ENCODE data around the gene HDAC3.

The HDAC3 gene

DNA sequence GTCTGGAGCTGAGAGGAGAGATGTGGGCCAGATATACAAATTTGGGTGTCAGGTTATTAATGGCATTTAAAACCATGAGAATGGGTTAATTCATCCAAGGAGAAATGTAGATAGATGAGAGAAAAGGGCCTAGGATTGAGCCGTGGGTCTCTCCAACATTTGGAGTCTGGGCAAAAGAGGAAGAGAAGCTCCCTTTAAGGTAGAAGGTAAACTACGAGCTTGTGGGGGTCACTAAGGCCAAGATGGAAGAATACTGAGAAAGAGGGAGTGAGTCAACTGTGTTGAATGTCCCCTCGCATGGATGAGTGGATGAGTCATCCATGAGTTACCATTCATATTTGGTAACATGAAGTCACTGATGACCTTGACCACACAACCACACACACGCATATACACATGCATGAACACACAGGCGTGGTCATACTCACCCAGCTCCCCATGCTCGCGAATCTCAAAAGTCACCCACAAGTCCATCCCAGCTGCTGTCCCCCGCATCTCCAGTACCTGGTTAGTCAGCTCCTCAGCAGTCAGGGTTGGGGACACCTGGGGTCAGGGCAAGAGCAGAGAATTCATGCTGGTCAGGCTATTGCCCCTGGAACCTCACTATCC, 21.4 kb upstream of the HDAC3 start:
- DNase-seq (ENCODE audit: low read depth in 2 of 2): no peak

DNA sequence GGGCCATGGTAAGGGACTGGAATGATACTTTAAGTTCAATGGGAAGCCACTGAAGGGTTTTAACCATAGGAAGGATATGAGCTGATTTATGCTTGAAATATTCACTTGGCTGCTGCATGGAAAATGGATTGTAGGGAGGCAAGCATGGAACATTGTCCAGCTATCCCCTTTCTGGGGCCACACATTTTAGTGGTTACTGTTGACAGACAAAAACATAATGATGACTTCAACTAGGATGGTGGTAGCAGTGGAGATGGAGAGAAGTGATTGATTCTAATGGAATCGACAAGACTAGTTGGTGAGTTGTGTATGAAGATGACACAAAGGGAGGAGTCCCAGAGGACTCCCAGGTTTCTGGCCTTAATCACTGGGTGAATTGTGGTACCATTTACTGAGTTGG, 20.8 kb upstream of the HDAC3 start:
- no peak for DNase-seq (ENCODE audit: low read depth in 2 of 2)

DNA sequence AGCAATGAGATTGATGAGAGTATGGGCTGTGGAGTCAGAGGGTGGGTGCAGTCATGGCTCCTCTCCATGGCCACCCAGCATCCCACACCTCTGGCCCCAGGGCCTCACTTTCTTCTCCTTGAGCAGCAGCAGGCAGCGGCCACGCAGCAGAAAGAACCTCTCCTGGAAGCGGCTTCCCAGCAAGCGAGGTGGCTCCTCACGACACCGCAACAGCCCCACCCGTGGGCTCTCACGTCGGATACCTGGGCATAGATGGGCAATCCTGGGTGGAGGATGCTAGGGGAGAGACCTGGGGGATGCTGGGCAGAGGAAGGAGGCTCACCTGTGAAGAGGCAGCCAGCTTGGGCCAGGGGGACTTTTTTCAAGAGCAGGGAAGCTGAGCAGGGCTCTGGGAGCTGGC, 19.7 kb upstream of the HDAC3 start:
- DNase-seq (ENCODE audit: low read depth in 2 of 2): no peak

DNA sequence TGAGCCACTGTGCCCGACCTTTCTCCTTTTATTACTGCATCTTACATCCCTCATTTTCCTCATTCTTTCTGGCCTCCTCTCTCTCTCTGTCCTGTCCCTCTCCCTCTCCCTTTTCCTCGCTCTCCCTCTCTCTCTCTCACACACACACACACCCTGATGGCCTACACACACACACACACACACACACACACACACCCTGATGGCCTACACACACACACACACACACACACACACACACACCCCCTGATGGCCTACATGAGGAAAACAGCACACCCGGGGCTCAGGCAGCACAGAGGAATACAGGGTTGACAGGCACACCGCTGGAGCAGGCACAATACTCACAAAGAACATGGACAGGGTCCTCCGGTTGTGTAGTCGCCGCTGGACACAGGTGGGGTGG, 18.4 kb upstream of the HDAC3 start:
- no peak for DNase-seq (ENCODE audit: low read depth in 2 of 2)

DNA sequence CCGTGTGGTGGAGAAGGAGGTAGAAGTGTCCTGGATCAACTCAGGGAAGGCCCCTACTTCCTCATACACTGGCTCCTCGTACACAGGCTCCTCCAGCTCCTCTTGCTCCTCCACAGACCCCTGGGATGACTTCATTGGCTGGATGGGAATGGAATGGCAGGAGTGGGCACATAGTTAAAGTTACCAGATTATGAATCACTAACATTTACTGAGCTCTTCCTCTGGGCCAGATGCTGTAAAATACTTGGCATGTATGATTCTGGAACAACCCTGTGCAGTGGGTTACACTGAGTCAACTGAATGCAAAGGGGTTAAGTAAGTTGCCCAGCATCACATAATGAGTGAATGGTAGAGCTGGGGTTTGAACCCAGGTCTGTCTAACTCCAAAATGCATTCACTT, 17.6 kb upstream of the HDAC3 start:
- DNase-seq (ENCODE audit: low read depth in 2 of 2): no peak

DNA sequence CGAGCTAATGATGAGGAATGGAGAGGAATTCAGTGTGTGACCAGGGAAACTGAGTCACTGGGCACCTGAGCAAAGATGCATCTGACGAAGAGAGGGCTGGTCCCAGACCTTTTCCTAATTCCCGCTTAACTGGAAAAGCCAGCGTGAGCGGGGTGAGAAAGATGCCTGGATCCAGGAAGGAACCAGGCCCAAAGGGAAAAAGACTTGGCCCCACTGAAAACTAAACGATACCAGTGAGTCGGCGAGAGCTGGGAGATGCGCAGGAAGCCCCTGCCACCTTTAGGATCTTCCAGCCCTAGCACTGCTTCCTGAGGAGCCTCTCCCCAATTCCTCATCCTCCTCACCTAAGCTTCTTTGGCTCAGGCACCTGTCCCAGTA, 15.1 kb upstream of the HDAC3 start:
- no peak for DNase-seq (ENCODE audit: low read depth in 2 of 2)

DNA sequence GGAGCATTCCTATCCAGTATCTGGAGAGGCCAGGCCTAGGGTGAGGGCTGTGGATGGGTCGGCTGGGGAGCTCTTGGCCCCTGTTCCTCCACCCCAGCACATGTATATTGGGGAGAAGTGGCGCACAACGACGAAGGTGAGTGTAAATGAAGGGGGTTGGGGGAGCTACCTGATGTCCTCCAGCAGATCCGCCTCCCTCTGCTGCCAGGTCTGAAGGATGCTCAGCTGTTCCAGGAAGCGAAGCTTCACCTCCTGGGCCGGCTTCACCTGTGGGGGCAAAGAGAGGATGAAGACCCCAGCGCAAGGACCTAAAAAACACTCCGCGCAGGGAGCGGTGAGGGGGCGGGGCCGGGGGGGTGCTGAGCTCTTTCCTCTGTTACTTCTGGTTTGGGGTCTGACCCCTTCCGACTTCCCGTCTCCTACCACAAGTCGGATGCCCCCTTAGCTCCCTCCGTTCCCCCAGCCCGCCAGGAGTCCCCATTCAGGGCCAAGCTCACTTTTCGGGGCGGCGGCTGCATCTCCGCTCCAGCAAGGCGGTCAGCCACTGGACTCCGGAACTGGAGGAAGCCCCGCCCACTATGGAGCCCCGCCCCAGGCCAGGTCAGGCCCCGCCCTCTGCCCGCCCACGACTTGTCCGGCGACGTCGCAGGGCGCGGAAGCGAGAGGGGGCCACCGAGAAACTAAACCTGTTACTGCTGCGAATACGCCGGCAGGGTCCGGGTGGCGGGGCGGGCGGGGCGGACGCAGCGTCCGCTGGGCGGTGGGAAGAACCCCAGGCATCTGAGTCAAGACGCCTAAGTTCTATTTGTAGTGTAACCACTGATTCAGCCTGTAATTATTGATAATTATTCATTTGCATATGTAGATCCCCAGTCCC, 14.4 kb upstream of the HDAC3 start, which contains the start of gene FCHSD1:
Gene FCHSD1 (minus strand): TSS at position 568 of the 877 bp plus-strand sequence. CDS start 50 bp downstream, at position 518.
- peak; percentile 64 to 75 for DNase-seq (ENCODE audit: low read depth in 2 of 2)

DNA sequence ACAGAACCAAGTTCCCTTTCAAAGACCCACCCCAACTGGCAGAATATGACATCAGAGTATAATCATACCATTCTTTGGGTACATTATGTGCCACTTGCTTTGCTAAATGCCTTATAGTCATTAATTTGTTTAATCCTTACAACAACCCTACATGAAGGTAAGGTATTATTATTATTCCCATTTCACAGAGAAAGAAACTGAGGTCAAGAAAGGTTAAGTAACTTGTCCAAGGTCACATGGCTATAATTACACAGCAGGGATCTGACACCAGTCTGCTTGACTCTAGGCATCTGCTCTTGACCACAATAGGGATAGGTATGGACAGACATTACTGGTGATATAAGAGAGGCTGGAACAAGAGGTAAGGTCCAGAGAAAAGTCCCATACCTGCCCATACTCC, 13.3 kb upstream of the HDAC3 start:
- no peak for DNase-seq (ENCODE audit: low read depth in 2 of 2)

DNA sequence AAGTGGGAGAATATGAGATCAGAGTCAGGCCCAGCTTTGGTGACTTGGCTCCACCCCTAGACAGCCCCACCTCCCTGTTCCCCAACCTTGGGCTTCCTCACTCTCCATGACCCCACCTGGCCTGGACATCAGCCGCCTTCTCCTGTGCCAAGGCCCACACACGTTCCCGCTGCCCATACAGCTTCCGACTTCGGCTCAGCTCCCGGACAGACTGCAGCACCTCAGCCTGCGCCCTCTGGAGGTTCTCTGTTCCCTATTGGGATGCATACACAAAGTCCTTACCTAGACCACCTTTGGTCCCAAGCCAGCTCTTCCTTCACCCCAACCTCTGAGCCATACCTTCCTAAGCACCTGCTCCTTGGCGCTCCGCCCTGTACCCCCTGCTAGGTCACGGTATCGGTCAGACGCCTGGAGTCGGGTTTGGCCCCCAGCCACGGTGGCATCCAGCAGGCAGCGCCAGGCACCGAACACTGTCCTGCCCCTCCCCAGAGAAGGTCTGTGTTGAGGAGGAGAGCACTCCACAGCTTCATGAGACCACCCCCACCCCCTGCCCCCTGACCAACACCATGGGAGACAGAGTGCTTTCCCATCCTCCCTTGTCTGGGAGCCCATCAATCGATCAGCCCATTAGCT, 12.5 kb upstream of the HDAC3 start:
- no peak for DNase-seq (ENCODE audit: low read depth in 2 of 2)

DNA sequence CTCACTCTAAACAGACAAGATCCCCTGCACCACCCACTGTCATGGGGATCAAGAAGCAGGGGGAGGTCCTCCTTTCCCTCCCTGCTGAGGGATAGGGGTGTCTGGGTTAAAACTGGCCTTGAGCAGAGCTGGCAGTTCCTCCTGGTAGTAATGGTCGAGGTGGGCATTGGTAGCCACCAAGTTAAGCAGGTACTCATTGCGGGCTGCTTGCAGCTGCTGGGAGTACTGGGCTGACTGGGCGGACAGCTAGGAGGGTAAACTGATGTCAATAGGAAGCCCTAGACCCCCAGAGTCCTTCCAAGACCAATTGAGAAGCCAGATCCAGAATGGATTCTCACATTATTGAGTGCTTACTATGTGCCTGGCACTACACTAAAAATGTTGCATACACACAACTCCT, 11.2 kb upstream of the HDAC3 start:
- DNase-seq (ENCODE audit: low read depth in 2 of 2): no peak

DNA sequence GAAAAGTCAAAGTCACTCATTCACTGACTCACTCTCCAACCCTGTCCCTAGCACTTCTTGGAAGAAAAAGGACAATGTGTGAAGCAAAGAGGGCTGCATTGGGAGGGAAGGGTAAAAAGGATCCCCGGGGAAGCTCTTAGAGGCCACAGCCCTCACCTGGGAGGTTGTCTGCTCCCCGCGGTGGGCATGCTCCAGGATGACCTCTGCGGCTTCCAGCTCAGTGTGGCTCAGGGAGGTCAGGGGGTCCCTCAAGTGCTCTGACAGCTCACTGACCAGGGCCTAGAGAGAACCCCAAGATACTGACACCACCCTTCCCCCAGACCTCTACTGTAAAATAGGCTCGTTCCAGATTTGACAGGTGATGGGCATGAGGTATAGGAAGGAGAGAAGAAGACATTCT, 10.6 kb upstream of the HDAC3 start:
- DNase-seq (ENCODE audit: low read depth in 2 of 2): no peak

DNA sequence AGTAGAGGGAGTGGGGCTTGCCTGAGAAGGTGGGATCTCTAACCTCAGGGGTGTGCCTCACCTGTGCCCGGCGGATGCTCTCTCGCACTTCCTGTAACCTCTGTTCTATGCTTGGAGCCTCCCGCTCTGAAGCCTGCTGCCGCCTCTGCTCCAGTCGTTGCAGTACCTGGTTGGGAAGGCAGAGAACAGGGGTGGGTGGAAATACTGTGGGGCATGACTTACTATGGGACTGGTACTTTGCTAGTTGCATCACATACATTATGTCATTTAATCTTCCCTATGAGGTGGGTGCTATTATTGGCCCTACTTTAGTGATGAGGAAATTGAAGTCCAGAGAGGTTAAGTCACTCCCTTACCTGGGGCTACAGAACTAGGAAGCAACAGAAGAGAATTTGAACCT, 9.4 kb upstream of the HDAC3 start:
- no peak for DNase-seq (ENCODE audit: low read depth in 2 of 2)

DNA sequence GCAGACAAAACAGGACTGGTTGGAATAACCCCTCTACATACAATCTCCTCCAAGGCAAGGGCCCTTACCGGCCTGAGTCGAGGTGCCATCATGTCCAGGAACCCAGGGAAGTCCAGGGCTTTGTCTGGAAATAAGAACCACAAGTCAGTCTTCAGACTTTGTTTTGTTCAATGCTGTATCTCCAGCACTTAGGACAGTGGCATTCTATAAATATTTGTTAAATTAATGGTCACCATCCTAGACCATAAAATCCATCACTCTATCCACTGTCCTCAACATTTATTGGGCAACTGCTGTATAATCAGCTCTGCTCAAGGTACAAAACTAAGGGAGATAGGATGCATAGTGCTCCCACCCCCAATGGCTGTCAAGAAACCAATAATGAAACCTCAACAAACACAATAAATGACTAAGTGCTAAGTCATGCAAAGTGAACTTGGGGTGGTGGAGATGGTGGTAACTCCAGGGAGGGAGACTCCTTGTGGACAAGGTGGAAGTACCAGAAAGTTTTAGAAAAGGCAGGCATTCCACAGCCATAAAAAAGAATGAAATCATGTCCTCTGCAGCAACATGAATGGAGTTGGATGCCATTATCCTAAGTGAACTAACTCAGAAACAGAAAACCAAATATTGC, 5.1 kb upstream of the HDAC3 start:
- no peak for DNase-seq (ENCODE audit: low read depth in 2 of 2)

DNA sequence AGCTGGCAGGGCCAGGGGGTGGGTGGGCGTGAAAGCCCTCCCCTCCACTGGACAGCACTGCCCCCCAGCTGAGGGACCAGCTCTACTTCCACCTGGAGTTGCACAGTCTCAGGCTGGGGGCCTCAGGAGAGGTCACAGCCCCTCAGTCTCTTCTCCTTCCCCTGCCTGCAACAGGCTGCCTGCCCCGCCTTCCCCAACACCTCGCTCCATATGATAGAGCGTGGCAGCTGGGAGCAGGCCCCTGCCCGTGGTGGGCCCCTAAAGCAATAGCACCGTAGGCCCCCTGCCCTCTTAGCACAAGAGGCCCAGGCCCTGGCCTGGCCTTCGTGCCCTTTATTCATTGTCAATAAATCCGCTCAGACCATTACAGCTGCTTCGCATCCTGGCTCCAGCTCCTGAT, 4.0 kb upstream of the HDAC3 start:
- no peak for DNase-seq (ENCODE audit: low read depth in 2 of 2)

DNA sequence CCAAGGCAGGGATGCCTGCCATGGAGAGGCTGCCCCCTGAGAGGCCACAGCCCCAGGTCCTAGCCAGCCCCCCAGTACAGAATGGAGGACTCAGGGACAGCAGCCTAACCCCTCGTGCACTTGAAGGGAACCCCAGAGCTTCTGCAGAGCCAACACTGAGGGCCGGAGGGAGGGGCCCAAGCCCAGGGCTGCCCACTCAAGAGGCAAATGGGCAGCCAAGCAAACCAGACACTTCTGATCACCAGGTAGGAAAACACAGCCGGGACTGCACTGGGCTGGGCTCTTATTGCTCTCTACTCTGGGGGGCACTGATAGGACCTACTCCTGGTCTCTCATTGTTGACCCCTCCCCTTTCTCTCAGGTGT, 3.4 kb upstream of the HDAC3 start:
- no peak for DNase-seq (ENCODE audit: low read depth in 2 of 2)

DNA sequence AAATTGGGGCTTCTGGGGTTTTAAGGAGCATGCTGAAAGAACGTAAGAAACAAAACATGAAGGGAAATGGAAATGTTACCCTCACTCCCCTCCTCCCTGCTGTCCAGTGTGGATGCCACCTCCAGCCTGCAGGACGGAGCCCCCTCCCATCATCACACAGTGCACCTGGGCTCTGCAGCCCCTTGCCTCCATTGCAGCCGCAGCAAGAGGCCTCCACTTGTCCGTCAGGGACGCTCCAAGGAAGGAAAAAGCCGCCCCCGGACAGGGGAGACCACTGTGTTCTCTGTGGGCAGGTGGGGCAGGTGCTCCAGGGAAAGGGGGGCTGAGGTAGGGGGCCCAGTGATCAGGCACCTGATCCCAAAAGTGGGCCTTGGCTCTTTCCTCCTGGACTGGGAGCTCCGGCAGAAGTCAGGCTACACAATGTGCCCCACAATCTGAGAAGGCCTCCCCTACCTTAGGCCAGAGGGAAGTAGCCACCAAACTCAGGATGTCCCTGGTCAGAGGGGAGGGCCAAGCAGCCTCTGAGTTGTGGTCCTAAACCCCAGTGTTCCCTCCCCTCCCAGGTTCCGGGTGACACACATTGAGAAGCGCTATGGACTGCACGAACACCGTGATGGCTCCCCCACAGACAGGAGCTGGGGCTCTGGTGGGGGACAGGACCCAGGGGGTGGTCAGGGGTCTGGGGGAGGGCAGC, 2.9 kb upstream of the HDAC3 start:
- DNase-seq (ENCODE audit: low read depth in 2 of 2): no peak

DNA sequence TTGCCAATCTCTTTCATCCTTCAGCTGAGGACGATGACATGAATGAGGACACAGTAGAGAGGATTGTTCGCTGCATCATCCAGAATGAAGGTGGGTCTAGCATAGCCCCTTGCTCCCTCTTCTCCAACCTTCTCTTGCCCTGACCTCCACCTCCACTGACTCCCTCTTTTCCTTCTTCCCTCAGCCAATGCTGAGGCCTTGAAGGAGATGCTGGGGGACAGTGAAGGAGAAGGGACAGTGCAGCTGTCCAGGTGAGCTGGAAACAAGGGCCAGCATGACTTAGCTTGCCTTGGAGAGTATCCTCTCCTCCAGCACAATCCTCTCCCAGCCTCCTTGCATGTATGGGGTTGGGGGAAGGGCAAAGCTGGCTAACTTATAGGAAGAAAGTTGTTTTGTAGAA, 2.1 kb upstream of the HDAC3 start:
- no peak for DNase-seq (ENCODE audit: low read depth in 2 of 2)

DNA sequence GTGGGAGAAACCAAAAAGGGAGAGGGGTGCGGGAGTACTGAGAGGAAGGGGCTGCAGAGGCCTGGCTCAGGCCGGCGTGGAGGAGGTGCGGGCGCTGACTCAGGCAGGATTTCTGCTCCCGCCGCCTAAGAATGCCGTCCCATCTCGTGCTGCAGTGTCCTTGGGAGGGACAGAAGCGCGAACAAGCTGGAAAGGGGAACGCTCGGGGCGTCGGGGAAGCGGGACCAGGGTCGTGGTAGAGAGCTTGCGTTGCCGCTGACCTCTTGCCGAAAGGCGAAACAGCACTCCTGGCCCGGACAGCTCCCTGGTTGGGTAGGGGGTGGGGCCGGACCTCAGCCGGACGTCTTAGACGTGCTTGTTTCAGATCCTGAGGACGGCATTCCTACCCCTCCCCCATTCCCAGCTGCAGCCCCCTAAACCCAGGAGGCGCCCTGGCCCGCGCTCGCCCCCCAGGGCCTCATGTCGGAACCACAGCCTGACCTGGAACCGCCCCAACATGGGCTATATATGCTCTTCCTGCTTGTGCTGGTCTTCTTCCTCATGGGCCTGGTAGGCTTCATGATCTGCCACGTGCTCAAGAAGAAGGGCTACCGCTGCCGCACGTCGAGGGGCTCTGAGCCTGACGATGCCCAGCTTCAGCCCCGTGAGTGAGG, 1.2 kb upstream of the HDAC3 start:
- DNase-seq (ENCODE audit: low read depth in 2 of 2): peak; percentile 31 to 38

DNA sequence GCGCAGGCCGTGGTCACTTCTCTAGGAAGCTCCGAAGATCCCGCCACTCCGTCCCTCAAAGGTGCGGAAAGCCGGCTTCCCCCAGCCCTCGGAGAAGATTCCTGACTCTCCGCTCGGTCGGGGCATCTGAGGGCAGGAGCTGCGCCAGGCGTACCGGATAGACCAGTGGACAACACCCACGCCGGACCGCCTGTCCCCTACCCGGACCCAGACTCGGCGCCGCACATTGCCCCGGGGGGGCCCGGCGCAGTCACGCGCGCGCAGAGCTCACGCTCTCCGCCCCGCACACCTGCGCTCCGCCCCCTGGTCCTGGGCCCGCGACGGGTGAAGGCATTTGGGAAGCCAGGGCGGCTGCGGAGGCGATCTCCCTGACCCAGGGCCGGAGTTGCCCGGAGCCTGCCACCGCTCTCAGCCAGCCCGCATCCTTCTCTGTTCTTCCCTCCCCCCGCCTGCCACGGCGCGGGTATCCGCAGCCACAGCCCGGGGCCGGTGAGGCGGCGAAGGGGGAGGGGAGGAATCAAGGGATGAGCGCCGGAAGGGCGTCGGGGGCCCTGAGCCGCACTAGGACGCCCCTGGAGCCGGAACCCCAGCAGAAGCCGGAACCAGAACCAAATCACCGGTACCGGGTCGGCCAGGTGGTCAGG, 596 bp upstream of the HDAC3 start:
- DNase-seq (ENCODE audit: low read depth in 2 of 2): no peak

DNA sequence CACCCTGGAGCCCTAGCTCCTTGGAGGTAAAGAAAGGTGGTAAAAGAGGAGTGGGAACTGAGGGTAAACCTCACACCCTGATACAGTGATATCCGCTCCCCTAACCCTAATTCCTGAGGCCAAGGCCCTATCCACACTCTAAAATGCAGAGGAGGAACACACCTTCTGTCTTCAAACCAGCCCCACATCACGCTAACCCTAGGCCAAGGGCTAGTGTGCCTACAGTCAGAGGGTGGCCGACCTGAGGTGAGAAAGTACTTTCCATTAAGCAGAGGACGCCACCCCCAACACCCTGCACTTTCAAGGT, 590 bp downstream of the HDAC3 start:
- no peak for DNase-seq (ENCODE audit: low read depth in 2 of 2)

DNA sequence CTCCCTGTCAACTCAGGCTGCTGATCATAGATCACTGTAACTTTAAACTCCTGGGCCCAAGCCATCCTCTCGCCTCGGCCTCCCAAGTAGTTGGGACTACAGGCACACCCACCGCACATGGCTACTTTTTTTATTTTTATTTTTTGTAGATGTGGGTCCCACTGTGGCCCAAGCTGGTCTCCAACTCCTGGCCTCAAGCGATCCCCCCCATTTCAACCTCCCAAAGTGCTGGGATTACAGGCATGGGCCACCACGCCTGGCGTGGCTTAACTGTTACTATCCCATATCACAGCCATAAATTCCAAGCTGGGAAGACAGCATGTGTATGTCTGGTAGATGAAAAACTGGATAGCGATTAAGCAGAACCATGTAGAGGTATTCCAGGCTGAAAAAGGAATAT, 1.0 kb downstream of the HDAC3 start:
- no peak for DNase-seq (ENCODE audit: low read depth in 2 of 2)
